Measurements from ENCODE around the gene PPP6R1.
"Not testable (repeated sequence)": the region's sequence is repeated elsewhere in the genome, so short reads cannot be mapped to it uniquely, and the experiment has no call there.

The PPP6R1 gene

DNA sequence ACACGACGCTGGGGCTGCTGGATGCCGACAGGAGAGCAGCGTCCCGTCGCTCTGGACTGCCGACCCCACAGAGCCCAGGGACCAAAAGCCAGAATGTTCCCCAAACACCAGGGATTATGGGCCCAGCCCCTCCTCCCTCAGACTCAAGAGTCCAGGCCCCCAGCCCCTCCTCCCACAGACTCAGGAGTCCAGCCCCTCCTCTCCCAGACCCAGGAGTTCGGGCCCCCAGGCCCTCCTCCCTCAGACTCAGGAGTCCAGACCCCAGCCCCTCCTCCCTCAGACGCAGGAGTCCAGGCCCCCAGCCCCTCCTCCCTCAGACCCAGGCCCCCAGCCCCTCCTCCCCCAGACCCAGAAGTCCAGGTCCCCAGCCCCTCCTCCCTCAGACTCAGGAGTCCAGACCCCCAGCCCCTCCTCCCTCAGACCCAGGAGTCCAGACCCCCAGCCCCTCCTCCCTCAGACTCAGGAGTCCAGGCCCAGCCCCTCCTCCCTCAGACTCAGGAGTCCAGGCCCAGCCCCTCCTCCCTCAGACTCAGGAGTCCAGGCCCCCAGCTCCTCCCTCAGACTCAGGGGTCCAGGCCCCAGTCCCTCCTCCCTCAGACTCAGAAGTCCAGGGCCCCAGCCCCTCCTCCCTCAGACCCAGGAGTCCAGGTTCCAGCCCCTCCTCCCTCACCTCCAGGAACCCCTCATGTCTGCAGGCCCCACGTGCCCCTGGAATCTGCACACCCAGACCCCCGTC is 34.0 kb downstream of the PPP6R1 start:
- not testable (repeated sequence) for DNase-seq

- DNase-seq: no peak
Observed at GRCh38 chr19:55224038-55224665, 34.7 kb downstream of the PPP6R1 start.

DNA sequence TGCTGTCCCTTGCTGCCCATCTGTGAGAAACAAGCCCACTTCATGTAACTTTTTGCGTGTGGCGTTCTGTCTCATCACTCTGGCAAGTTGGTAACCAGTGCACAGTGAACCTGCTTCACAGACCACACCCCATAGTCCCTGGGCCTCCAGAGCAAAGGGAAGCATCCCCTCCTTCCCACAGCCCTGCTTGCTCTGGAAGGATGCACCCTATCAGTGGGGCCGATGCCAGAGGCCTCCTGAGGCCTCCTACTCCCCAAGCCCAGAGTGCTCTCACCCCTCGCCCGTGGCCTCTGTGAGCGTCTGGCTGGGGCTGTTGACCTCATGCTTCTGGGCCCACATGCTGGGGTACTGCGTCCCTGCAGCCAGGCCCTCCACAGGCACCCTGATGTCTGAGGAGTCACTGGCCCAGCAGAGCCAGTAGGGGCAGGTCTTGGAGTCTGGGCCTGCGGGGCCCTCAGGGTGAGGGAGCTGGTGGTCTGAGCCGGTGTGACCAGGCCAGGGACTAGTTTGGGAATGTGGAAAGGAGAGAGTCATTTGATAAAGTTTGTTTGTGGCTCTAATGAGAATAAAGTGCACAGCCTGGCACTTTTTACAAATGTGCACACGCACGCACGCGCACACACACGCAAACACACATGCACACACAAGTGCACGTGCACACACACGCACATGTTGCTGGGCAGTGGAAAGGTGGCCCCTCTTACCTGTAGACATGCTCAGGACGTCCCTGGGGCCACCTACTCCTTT is 35.4 kb downstream of the PPP6R1 start:
- DNase-seq: no peak

DNA sequence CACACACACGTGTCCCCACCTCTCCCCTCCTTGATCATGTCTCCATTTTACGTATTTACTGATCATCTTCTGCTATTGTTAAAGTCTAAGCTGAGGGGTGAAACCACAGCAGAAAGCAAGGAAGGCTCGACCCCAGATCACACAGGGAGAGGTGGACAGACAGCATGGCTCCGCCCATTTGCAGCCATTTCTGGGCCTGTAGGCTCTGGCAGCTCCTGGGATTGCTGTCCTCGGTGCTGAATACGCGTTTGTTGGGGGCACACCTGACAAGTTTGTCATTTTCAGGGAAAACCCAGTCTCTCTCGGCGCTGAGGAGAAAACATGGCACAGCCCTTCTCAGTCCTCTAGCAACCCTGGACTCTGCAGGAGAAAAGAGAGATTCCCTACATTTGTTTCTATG is 38.3 kb downstream of the PPP6R1 start:
- DNase-seq: no peak

- peak; percentile 79 for DNase-seq
Observed at GRCh38 chr19:55216461-55217198, 42.2 kb downstream of the PPP6R1 start.

GRCh38 chr19:55213547-55213946 is 45.3 kb downstream of the PPP6R1 start:
- DNase-seq: no peak

DNA sequence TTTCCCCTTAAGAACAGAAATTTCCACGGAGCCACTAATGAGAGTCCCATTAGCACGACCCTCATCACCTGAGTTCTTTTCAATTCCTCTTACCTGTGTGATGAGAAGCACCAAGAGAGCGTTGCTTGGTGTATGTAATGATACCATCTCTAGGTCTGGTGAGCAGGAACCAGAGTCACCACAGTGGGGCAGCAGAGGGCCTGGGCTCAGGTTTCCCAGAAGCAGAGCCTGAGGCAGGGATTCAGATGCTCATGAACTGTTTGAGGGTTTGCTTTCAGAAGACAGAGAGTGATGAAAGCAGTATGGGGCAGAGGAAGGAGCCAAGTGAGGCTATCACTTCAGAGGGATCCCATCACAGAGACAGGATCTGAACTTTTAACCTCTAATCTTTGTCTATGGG is 46.4 kb downstream of the PPP6R1 start:
- no peak for DNase-seq

GRCh38 chr19:55209693-55210472 is 48.9 kb downstream of the PPP6R1 start:
- DNase-seq: no peak

GRCh38 chr19:55208880-55209692 is 49.7 kb downstream of the PPP6R1 start, which contains the start of gene PTPRH:
TSS of gene PTPRH (minus strand) at chr19:55209501. CDS start at chr19:55209433, 68 bp downstream.
- DNase-seq: no peak

- peak; percentile 87 for DNase-seq
Observed at GRCh38 chr19:55206664-55207500, 51.9 kb downstream of the PPP6R1 start.

DNA sequence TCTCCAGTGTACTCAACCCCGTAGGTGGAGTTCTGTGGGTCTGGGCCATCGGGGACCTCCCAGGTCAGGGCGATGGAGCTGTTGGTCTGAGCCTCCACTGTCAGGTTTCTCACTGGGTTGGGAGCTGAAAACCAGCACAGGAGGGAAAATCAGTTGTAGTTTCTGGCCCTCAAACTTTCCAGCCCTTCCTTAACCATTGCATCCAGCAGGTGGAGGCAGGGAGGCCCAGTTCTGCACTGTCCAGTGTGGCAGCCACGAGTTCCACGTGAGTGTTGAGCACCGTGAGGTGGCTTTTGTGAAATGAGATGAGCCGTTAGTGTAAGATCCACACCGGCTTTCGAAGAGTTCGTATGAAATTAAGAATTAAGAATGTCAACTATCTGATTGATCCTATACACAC is 56.6 kb downstream of the PPP6R1 start:
- not testable (repeated sequence) for DNase-seq

DNA sequence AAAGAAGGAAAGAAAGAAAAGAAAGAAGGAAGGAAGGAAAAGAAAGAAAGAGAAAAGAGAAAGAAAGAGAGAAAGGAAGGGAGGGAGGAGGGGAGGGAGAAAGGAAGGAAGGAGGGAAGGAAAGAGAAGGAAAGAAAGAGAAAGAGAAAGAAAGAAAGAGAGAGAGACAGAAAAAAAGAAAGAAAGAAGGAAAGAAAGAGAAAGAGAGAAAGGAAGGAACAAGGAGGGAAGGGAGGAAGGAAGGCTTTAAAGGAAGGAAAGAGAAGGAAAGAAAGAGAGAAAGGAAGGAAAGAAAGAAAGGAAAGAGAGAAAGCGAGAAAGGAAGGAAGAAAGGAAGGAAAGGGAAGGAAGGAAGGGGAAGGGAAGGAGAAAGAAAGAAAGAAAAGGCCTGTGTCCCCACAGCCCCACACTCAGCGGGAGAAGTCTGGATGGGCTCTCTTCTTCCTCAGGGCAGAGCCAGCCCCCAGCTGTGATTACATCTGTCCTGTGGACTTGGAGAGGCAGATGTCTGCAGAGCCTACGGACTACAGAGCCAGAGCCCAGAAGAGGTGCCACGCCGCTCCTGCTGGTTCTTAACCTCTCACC is 59.1 kb downstream of the PPP6R1 start:
- DNase-seq: no peak

DNA sequence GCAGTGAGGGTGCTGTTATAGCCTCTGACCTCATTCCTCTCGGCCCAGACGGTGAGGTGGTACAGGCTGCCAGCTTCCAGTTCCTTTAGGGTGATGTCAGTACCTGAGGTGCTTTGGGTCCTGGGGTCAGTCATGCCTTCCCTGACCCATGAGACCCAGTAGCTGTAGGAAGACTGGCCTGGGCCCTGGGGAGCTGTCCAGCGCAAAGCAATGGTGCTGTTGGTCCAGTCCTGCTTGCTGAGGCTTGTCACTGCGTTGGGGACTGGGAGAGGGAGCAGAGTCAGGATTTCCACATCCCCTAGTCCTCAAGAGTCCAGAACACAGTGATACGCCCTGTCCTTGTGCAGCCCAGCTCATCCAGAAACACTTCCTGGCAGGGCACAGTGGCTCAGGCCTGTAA is 60.2 kb downstream of the PPP6R1 start:
- no peak for DNase-seq

DNA sequence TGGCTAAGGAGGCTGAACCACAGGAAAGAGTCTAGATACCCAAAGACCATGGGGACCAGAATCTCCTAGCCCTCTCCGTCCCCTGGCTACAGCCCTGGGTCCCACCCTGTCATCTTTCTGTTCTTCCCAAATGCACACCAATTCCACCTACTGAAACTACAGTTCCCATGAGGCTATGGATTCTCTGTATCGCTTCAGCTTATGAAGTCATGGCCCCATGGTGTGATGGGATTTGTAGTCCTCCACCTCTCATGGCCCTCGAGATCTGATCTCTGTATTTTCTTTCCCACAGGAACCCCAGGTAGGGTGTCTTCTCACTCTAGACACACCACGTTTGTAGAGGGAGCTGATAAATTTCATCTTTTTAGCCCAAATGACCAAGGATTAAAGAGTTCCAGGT is 61.3 kb downstream of the PPP6R1 start:
- DNase-seq: no peak

- no peak for DNase-seq
Observed at GRCh38 chr19:55196803-55197202, 62.0 kb downstream of the PPP6R1 start.

GRCh38 chr19:55193481-55193880 is 65.3 kb downstream of the PPP6R1 start:
- DNase-seq: no peak

DNA sequence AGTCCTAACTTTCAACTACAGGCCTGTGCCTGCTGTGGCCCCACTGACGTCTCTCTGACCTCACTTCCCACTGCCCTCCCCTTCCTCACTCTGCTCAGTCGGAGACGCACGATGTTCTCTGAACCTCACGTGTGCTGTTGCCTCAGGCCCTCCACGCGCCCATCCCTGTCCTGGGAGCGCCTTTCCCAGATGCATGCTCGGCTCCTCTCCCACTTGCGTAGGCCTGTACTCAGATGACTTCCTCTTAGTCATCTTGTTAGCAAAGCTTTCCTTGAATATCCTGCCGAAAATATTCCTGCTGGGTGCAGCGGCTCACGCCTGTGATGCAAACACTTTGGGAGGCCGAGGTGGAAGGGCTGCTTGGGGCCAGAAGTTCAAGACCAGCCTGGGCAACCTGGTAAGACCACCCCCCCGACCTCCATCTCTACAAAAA is 69.4 kb downstream of the PPP6R1 start:
- no peak for DNase-seq

DNA sequence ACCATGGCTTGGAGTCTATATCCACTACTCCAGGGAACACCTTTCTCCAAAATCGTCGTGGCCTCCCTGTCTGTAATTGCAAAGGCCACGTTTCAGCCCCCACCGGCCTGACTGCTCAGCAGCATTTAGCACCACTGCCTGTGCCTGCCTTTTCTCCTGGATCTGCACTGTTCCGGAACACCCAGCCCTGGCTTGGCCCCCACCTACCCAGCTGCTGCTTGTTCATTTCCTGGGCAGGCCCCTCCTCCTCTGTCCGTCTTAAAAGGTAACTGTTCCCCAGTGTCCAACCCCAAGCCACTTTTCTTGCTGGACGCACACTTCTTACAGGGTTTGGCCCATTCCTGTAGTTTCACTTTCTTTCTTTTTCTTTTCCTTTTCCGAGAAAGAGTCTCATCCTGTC is 70.2 kb downstream of the PPP6R1 start:
- DNase-seq: no peak

DNA sequence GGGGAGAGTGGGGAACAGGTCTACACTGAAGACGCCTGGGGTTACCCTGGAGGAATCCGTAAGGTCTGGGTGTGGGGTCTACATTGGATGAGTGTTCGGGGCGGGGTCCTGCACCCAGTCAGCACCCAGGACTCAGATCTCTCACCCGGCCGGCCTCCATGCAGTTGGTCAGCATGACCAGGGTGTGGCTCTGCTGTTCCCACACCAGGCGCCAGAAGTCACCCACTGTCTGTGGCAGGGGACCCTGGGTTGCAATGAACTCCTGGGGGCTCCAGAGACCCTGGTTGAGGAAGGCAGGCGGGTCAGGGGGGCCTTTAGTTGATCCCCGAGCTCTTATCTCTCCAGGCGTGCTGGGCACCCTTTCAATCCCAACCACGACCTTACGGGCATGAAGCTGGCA is 72.7 kb downstream of the PPP6R1 start:
- DNase-seq: no peak

DNA sequence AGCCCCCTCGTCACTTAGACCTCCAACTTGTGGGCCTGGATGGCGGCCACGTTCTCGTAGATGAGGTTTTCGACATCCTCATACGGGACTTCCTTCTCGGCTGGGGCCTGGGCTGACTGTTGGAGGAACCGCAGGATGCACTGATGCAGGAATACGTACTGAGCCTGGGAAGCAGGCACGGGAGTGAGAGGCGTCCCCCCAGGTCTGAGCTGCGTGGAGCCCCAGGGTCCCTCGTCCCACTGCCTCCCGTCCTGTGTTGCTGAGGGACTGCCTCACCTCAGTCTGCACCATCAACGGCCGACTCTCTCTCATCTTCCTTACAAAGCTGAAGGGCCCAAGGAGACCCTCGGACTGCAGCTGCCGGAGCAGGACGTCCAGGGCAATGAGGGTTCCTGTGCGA is 77.1 kb downstream of the PPP6R1 start:
- DNase-seq: no peak
